Esophagus muscularis mucosa (tissue), 4 donors: ENCODE data around the gene HMGB2. TPM values are rescaled to one million over a fixed set of nuclear protein-coding genes. Genes with fewer than 3 reads are reported as not detected.

ENCODE experiments used
- DNase-seq: peaks from one replicate; pipeline ENCODE4 v3.0.0-alpha.2; 2017; ENCODE audit errors: extremely low spot score
- H3K27ac ChIP-seq, 4 donors: fragments of 200-600 bp; sonication (generic); replicated peaks in 1 of 4; 1 replicate in 3 of 4; 2 replicates in 1 of 4; pipeline ENCODE4 v1.5.1; 2016 to 2019; ENCODE audit warnings: mild to moderate bottlenecking in 1 of 4
- H3K27me3 ChIP-seq, 4 donors: fragments of 200-600 bp; sonication (generic); one replicate each; pipeline versions ENCODE4 v1.5.1 to v1.6.0; 2016 to 2019
- H3K36me3 ChIP-seq, 4 donors: fragments of 200-600 bp; sonication (generic); one replicate each; pipeline ENCODE4 v1.5.1; 2016 to 2019
- H3K4me1 ChIP-seq, 4 donors: fragments of 200-600 bp; sonication (generic); one replicate each; pipeline ENCODE4 v1.5.1; 2016 to 2019
- H3K4me3 ChIP-seq, 4 donors: fragments of 200-600 bp; sonication (generic); 1 replicate in 2 of 4; 2 replicates in 2 of 4; pipeline ENCODE4 v1.5.1; 2016 to 2019; ENCODE audit warnings: mild to moderate bottlenecking in 4 of 4, moderate library complexity in 1 of 4
- H3K9me3 ChIP-seq, 4 donors: fragments of 200-600 bp; sonication (generic); 1 replicate in 3 of 4; 2 replicates in 1 of 4; pipeline ENCODE4 v1.5.1; 2016 to 2019
- CTCF ChIP-seq, 3 experiments: fragments of 200-600 bp in 2 of 3; fragments of 450-650 bp in 1 of 3; sonication (generic) in 2 of 3; IDR thresholded peaks; one replicate each; pipeline ENCODE4 v1.5.1; 2017 to 2019; ENCODE audit warnings: antibody characterized with exemption in 3 of 3, mild to moderate bottlenecking in 2 of 3, moderate library complexity in 1 of 3
- EP300 ChIP-seq: sonication (generic); formaldehyde crosslinking; IDR thresholded peaks from one replicate; pipeline ENCODE4 v1.6.1; 2017; ENCODE audit warnings: antibody characterized with exemption
- POLR2A ChIP-seq: fragments of 450-650 bp; IDR thresholded peaks from one replicate; pipeline ENCODE4 v1.6.1; 2017; ENCODE audit warnings: antibody characterized with exemption, moderate library complexity, mild to moderate bottlenecking, low read depth
- POLR2AphosphoS5 ChIP-seq, 2 donors: sonication (generic); formaldehyde crosslinking; IDR thresholded peaks; one replicate each; pipeline ENCODE4 v1.6.1; 2017; ENCODE audit warnings: antibody characterized with exemption in 2 of 2
- WGBS: methylation state at CpG from one replicate; pipeline ENCODE4 v1.1.5; 2018; 5-methylcytosine and 5-hydroxymethylcytosine counted together
- intact Hi-C: fragments of 100-400 bp; cut with DNase I; formaldehyde crosslinking; loops from one replicate; pipeline ENCODE4 v1.15.1; 2023
- total RNA-seq, 4 donors: library from RNA; depleted of rRNA; stranded (reverse); fragments of >200 nt; gene quantifications; one replicate each; pipeline versions ENCODE4 v1.1.0 to v1.2.1, GENCODE V29; 2016

Gene HMGB2
- total RNA-seq, 4 donors from 2014 or later, result 35.7 to 69.7 (median 46.2) TPM

GRCh38 chr4:173288698-173289352, 45.3 kb downstream of the HMGB2 start:
- intact Hi-C loops, result no loop called here
- Histone ChIP-seq H3K27ac (no peak overlapping the region), H3K36me3 (no peaks in the 10 kb centered on the region), H3K4me1 (no peaks in the 10 kb centered on the region), H3K4me3 (no peak overlapping the region), H3K9me3 (peaks cover 0 to 8% (median 0%) of the 10 kb centered on the region in 4 donors), H3K27me3 (no peaks in the 10 kb centered on the region)
- 86% methylated on average over 3 of the region's 3 CpGs for WGBS
- no peak for TF ChIP-seq POLR2A
- TF ChIP-seq POLR2AphosphoS5 (IDR thresholded peaks at IDR 0.05), result no peak
- TF ChIP-seq EP300, result no peak
- DNase-seq, result no peak

GRCh38 chr4:173288296-173288695, 45.9 kb downstream of the HMGB2 start:
- Histone ChIP-seq H3K36me3 (no peaks in the 10 kb centered on the region), H3K4me3 (no peak overlapping the region), H3K4me1 (no peaks in the 10 kb centered on the region), H3K9me3 (peaks cover 0 to 8% (median 0%) of the 10 kb centered on the region in 4 donors), H3K27me3 (no peaks in the 10 kb centered on the region), H3K27ac (no peak overlapping the region)
- no peak for DNase-seq
- intact Hi-C loops, result no loop called here
- TF ChIP-seq CTCF (IDR thresholded peaks at IDR 0.05) (peak; percentile 47 to 60 (median 50)), POLR2AphosphoS5 (IDR thresholded peaks at IDR 0.05) (no peak)
- 75% methylated on average over 4 of the region's 4 CpGs for WGBS

- Histone ChIP-seq H3K27ac (no peak overlapping the region), H3K27me3 (no peaks in the 10 kb centered on the region), H3K4me3 (no peak overlapping the region), H3K36me3 (no peaks in the 10 kb centered on the region), H3K4me1 (no peaks in the 10 kb centered on the region), H3K9me3 (peaks cover 0 to 8% (median 0%) of the 10 kb centered on the region in 4 donors)
- 94% methylated on average over 2 of the region's 2 CpGs for WGBS
- intact Hi-C loops, result no loop called here
- TF ChIP-seq POLR2AphosphoS5 (IDR thresholded peaks at IDR 0.05) (no peak), POLR2A (no peak), CTCF (IDR thresholded peaks at IDR 0.05) (no peak), EP300 (no peak)
- no peak for DNase-seq
Observed at GRCh38 chr4:173287486-173287885, 46.7 kb downstream of the HMGB2 start.

- TF ChIP-seq CTCF (IDR thresholded peaks at IDR 0.05) (no peak), POLR2AphosphoS5 (IDR thresholded peaks at IDR 0.05) (no peak), EP300 (no peak)
- DNase-seq, result no peak
- Histone ChIP-seq H3K4me1 (no peaks in the 10 kb centered on the region), H3K9me3 (peaks cover 0 to 8% (median 0%) of the 10 kb centered on the region in 4 donors), H3K27ac (no peak overlapping the region), H3K27me3 (no peaks in the 10 kb centered on the region), H3K36me3 (peaks cover 0 to 5% (median 0%) of the 10 kb centered on the region in 4 donors), H3K4me3 (no peak overlapping the region)
- intact Hi-C loops, result no loop called here
Observed at GRCh38 chr4:173284463-173284862, 49.7 kb downstream of the HMGB2 start.

- peaks cover 0 to 6% (median 0%) of the 10 kb centered on the region in 4 donors for H3K9me3 ChIP-seq
- peaks cover 0 to 5% (median 0%) of the 10 kb centered on the region in 4 donors for H3K36me3 ChIP-seq
- no peaks in the 10 kb centered on the region for H3K27me3 ChIP-seq
- H3K27ac ChIP-seq, result no peak overlapping the region
- 95% methylated on average over 3 of the region's 3 CpGs for WGBS
- TF ChIP-seq POLR2A (no peak), EP300 (no peak), CTCF (IDR thresholded peaks at IDR 0.05) (no peak), POLR2AphosphoS5 (IDR thresholded peaks at IDR 0.05) (no peak)
- intact Hi-C loops, result no loop called here
- H3K4me1 ChIP-seq, result no peaks in the 10 kb centered on the region
- DNase-seq, result no peak
- no peak overlapping the region for H3K4me3 ChIP-seq
Observed at GRCh38 chr4:173282626-173283025, 51.5 kb downstream of the HMGB2 start.
